GM19035 (cell line): ENCODE results near the gene TBCD.
"Not testable (repeated sequence)": the region's sequence is repeated elsewhere in the genome, so short reads cannot be mapped to it uniquely, and the experiment has no call there.

Experiments
- ATAC-seq: cut with Tn5 transposase; IDR thresholded peaks from one replicate; pipeline ENCODE4 v1.9.1; 2021; ENCODE audit not compliant: unreplicated experiment

The TBCD gene

GRCh38 chr17:82729479-82730260 is 22.2 kb upstream of the TBCD start:
- no peak for ATAC-seq

GRCh38 chr17:82732118-82732743 is 19.6 kb upstream of the TBCD start:
- ATAC-seq, result no peak

- no peak for ATAC-seq
Observed at GRCh38 chr17:82734987-82735866, 16.6 kb upstream of the TBCD start, which contains the start of gene FN3K. FN3K (plus strand) TSS chr17:82735615; CDS start chr17:82735637, 22 bp downstream.

- no peak for ATAC-seq
Observed at GRCh38 chr17:82736511-82737185, 15.2 kb upstream of the TBCD start.

GRCh38 chr17:82737967-82738877 is 13.6 kb upstream of the TBCD start:
- ATAC-seq, result no peak

- no peak for ATAC-seq
Observed at GRCh38 chr17:82740906-82741759, 10.7 kb upstream of the TBCD start.

GRCh38 chr17:82743344-82744219 is 8.3 kb upstream of the TBCD start:
- no peak for ATAC-seq

GRCh38 chr17:82744736-82745135 is 7.1 kb upstream of the TBCD start:
- not testable (repeated sequence) for ATAC-seq

- no peak for ATAC-seq
Observed at GRCh38 chr17:82745524-82745923, 6.3 kb upstream of the TBCD start.

- ATAC-seq, result no peak
Observed at GRCh38 chr17:82748756-82749155, 3.1 kb upstream of the TBCD start.

- ATAC-seq, result no peak
Observed at GRCh38 chr17:82750241-82750908, 1.5 kb upstream of the TBCD start.

- peak; percentile 8 for ATAC-seq
Observed at GRCh38 chr17:82751171-82751570, 694 bp upstream of the TBCD start.

- peak; percentile 27 for ATAC-seq
Observed at GRCh38 chr17:82752371-82753200, 721 bp downstream of the TBCD start.

- no peak for ATAC-seq
Observed at GRCh38 chr17:82753201-82753464, 1.3 kb downstream of the TBCD start.

GRCh38 chr17:82754297-82755208 is 2.7 kb downstream of the TBCD start:
- no peak for ATAC-seq

GRCh38 chr17:82756166-82756565 is 4.3 kb downstream of the TBCD start:
- ATAC-seq, result no peak
